GM23338 (cell line): ENCODE results near the gene SIMC1.

Source experiments
- CREB1 ChIP-seq: fragments of 250-450 bp; sonication (Bioruptor Pico); IDR thresholded peaks from 2 replicates; pipeline ENCODE4 v1.5.0; 2020; ENCODE audit warnings: low read depth, mild to moderate bottlenecking, moderate library complexity
- EZH2 ChIP-seq: fragments of 200-600 bp; sonication (generic); IDR thresholded peaks from one replicate; pipeline ENCODE4 v1.8.0; 2017; ENCODE audit warnings: antibody characterized with exemption, mild to moderate bottlenecking, low read depth; ENCODE audit not compliant: unreplicated experiment
- EZH2phosphoT487 ChIP-seq: fragments of 200-600 bp; sonication (generic); IDR thresholded peaks from one replicate; pipeline ENCODE4 v1.8.1; 2018; ENCODE audit warnings: antibody characterized with exemption; ENCODE audit not compliant: unreplicated experiment
- JUNB ChIP-seq: IDR thresholded peaks from one replicate; pipeline ENCODE4 v1.6.1; 2016; ENCODE audit warnings: antibody characterized with exemption; ENCODE audit not compliant: unreplicated experiment
- NANOG ChIP-seq: IDR thresholded peaks from 2 replicates; pipeline ENCODE4 v1.6.1; 2016; ENCODE audit warnings: antibody characterized with exemption, borderline replicate concordance
- POLR2AphosphoS5 ChIP-seq: IDR thresholded peaks from 2 replicates; pipeline ENCODE4 v1.6.1; 2016; ENCODE audit warnings: antibody characterized with exemption, low read depth
- STAT1 ChIP-seq: IDR thresholded peaks from one replicate; pipeline ENCODE4 v1.6.1; 2016; ENCODE audit warnings: antibody characterized with exemption; ENCODE audit not compliant: unreplicated experiment
- ZNF114 ChIP-seq: fragments of 250-450 bp; sonication (Bioruptor Pico); IDR thresholded peaks from 2 replicates; pipeline ENCODE4 v1.5.0; 2020; ENCODE audit warnings: mild to moderate bottlenecking, moderate library complexity
- ZNF331 ChIP-seq: fragments of 250-450 bp; sonication (Bioruptor Pico); IDR thresholded peaks from 2 replicates; pipeline ENCODE4 v1.5.0; 2020; ENCODE audit warnings: low read depth, mild to moderate bottlenecking, moderate library complexity
- TF ChIP-seq, protein P1 (sequence below), 2 experiments: fragments of 200-600 bp in 1 of 2; sonication (generic) in 1 of 2; conservative IDR thresholded peaks; 2 replicates each; pipeline versions ENCODE4 v1.5.1 to v1.6.1; 2016 to 2017; ENCODE audit warnings: antibody characterized with exemption in 2 of 2, low read depth in 2 of 2, mild to moderate bottlenecking in 2 of 2, moderate library complexity in 1 of 2
- TF ChIP-seq, protein P2 (sequence below): IDR thresholded peaks from one replicate; pipeline ENCODE4 v1.6.1; 2018; ENCODE audit warnings: antibody characterized with exemption; ENCODE audit not compliant: unreplicated experiment
- TF ChIP-seq, protein P3 (sequence below): fragments of 250-450 bp; sonication (Bioruptor Pico); IDR thresholded peaks from 2 replicates; pipeline ENCODE4 v1.5.0; 2020; ENCODE audit warnings: mild to moderate bottlenecking, moderate library complexity
- TF ChIP-seq, protein P4 (sequence below): IDR thresholded peaks from 2 replicates; pipeline ENCODE4 v1.6.1; 2016; ENCODE audit warnings: antibody characterized with exemption

DNA sequence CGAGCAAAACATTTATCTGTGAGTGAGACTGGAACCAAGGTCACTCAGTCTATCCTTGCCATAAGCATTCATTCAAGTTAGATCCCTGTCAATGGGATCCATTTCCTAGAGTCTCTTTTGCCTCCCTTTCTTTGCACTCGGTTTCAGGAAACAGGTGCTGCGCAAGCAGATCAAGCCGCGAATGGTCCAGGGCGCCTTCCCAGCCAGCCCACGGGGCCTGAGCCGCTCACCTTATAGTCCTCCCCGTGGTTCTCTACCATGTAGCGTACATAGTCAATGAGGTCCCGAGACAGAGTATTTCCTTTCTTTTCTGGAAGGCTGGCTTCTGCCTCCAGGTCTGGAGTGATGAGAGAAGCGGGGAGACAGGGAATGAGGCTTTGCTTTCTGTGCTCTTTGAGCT lies 146.8 kb downstream of the SIMC1 start:
- TF ChIP-seq, protein P1, sequence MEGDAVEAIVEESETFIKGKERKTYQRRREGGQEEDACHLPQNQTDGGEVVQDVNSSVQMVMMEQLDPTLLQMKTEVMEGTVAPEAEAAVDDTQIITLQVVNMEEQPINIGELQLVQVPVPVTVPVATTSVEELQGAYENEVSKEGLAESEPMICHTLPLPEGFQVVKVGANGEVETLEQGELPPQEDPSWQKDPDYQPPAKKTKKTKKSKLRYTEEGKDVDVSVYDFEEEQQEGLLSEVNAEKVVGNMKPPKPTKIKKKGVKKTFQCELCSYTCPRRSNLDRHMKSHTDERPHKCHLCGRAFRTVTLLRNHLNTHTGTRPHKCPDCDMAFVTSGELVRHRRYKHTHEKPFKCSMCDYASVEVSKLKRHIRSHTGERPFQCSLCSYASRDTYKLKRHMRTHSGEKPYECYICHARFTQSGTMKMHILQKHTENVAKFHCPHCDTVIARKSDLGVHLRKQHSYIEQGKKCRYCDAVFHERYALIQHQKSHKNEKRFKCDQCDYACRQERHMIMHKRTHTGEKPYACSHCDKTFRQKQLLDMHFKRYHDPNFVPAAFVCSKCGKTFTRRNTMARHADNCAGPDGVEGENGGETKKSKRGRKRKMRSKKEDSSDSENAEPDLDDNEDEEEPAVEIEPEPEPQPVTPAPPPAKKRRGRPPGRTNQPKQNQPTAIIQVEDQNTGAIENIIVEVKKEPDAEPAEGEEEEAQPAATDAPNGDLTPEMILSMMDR (conservative IDR thresholded peaks at IDR 0.05; ENCODE audit: low read depth in 2 of 2) = no peak
- TF ChIP-seq EZH2 (no peak), NANOG (no peak), POLR2AphosphoS5 (no peak), CREB1 (CRISPR knock-in tag) (no peak), EZH2phosphoT487 (no peak), JUNB (no peak), ZNF114 (CRISPR knock-in tag) (no peak), STAT1 (no peak), ZNF331 (CRISPR knock-in tag) (no peak)
- TF ChIP-seq, protein P2, sequence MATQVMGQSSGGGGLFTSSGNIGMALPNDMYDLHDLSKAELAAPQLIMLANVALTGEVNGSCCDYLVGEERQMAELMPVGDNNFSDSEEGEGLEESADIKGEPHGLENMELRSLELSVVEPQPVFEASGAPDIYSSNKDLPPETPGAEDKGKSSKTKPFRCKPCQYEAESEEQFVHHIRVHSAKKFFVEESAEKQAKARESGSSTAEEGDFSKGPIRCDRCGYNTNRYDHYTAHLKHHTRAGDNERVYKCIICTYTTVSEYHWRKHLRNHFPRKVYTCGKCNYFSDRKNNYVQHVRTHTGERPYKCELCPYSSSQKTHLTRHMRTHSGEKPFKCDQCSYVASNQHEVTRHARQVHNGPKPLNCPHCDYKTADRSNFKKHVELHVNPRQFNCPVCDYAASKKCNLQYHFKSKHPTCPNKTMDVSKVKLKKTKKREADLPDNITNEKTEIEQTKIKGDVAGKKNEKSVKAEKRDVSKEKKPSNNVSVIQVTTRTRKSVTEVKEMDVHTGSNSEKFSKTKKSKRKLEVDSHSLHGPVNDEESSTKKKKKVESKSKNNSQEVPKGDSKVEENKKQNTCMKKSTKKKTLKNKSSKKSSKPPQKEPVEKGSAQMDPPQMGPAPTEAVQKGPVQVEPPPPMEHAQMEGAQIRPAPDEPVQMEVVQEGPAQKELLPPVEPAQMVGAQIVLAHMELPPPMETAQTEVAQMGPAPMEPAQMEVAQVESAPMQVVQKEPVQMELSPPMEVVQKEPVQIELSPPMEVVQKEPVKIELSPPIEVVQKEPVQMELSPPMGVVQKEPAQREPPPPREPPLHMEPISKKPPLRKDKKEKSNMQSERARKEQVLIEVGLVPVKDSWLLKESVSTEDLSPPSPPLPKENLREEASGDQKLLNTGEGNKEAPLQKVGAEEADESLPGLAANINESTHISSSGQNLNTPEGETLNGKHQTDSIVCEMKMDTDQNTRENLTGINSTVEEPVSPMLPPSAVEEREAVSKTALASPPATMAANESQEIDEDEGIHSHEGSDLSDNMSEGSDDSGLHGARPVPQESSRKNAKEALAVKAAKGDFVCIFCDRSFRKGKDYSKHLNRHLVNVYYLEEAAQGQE = no peak
- TF ChIP-seq, protein P3, sequence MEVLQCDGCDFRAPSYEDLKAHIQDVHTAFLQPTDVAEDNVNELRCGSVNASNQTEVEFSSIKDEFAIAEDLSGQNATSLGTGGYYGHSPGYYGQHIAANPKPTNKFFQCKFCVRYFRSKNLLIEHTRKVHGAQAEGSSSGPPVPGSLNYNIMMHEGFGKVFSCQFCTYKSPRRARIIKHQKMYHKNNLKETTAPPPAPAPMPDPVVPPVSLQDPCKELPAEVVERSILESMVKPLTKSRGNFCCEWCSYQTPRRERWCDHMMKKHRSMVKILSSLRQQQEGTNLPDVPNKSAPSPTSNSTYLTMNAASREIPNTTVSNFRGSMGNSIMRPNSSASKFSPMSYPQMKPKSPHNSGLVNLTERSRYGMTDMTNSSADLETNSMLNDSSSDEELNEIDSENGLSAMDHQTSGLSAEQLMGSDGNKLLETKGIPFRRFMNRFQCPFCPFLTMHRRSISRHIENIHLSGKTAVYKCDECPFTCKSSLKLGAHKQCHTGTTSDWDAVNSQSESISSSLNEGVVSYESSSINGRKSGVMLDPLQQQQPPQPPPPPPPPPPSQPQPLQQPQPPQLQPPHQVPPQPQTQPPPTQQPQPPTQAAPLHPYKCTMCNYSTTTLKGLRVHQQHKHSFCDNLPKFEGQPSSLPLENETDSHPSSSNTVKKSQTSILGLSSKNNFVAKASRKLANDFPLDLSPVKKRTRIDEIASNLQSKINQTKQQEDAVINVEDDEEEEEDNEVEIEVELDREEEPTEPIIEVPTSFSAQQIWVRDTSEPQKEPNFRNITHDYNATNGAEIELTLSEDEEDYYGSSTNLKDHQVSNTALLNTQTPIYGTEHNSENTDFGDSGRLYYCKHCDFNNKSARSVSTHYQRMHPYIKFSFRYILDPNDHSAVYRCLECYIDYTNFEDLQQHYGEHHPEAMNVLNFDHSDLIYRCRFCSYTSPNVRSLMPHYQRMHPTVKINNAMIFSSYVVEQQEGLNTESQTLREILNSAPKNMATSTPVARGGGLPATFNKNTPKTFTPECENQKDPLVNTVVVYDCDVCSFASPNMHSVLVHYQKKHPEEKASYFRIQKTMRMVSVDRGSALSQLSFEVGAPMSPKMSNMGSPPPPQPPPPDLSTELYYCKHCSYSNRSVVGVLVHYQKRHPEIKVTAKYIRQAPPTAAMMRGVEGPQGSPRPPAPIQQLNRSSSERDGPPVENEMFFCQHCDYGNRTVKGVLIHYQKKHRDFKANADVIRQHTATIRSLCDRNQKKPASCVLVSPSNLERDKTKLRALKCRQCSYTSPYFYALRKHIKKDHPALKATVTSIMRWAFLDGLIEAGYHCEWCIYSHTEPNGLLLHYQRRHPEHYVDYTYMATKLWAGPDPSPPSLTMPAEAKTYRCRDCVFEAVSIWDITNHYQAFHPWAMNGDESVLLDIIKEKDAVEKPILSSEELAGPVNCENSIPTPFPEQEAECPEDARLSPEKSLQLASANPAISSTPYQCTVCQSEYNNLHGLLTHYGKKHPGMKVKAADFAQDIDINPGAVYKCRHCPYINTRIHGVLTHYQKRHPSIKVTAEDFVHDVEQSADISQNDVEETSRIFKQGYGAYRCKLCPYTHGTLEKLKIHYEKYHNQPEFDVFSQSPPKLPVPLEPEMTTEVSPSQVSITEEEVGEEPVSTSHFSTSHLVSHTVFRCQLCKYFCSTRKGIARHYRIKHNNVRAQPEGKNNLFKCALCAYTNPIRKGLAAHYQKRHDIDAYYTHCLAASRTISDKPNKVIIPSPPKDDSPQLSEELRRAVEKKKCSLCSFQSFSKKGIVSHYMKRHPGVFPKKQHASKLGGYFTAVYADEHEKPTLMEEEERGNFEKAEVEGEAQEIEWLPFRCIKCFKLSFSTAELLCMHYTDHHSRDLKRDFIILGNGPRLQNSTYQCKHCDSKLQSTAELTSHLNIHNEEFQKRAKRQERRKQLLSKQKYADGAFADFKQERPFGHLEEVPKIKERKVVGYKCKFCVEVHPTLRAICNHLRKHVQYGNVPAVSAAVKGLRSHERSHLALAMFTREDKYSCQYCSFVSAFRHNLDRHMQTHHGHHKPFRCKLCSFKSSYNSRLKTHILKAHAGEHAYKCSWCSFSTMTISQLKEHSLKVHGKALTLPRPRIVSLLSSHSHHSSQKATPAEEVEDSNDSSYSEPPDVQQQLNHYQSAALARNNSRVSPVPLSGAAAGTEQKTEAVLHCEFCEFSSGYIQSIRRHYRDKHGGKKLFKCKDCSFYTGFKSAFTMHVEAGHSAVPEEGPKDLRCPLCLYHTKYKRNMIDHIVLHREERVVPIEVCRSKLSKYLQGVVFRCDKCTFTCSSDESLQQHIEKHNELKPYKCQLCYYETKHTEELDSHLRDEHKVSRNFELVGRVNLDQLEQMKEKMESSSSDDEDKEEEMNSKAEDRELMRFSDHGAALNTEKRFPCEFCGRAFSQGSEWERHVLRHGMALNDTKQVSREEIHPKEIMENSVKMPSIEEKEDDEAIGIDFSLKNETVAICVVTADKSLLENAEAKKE (CRISPR knock-in tag) = no peak
- TF ChIP-seq, protein P4, sequence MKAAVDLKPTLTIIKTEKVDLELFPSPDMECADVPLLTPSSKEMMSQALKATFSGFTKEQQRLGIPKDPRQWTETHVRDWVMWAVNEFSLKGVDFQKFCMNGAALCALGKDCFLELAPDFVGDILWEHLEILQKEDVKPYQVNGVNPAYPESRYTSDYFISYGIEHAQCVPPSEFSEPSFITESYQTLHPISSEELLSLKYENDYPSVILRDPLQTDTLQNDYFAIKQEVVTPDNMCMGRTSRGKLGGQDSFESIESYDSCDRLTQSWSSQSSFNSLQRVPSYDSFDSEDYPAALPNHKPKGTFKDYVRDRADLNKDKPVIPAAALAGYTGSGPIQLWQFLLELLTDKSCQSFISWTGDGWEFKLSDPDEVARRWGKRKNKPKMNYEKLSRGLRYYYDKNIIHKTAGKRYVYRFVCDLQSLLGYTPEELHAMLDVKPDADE = no peak
